Measurements from ENCODE around the gene ONECUT3.

- TF ChIP-seq FOXM1 (IDR thresholded peaks at IDR 0.05; ENCODE audit: low read depth) (no peak), FOXM1 (CRISPR knock-in tag; IDR thresholded peaks at IDR 0.05; ENCODE audit: low read depth) (no peak), CTCF (IDR thresholded peaks at IDR 0.05 in 2 of 3, conservative IDR thresholded peaks at IDR 0.05 in 1 of 3; ENCODE audit: insufficient read depth in 2 of 3, low read depth in 1 of 3, low read length in 3 of 3) (no peak), TAF1 (IDR thresholded peaks at IDR 0.05; ENCODE audit: control insufficient read depth, extremely low read depth, insufficient read depth, low read length, severe bottlenecking) (no peak), FOXK1 (CRISPR knock-in tag; IDR thresholded peaks at IDR 0.05; ENCODE audit: borderline replicate concordance) (no peak)
- TF ChIP-seq, protein P1, sequence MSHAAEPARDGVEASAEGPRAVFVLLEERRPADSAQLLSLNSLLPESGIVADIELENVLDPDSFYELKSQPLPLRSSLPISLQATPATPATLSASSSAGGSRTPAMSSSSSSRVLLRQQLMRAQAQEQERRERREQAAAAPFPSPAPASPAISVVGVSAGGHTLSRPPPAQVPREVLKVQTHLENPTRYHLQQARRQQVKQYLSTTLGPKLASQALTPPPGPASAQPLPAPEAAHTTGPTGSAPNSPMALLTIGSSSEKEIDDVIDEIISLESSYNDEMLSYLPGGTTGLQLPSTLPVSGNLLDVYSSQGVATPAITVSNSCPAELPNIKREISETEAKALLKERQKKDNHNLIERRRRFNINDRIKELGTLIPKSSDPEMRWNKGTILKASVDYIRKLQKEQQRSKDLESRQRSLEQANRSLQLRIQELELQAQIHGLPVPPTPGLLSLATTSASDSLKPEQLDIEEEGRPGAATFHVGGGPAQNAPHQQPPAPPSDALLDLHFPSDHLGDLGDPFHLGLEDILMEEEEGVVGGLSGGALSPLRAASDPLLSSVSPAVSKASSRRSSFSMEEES (CRISPR knock-in tag; IDR thresholded peaks at IDR 0.05), result no peak
- TF ChIP-seq, protein P2, sequence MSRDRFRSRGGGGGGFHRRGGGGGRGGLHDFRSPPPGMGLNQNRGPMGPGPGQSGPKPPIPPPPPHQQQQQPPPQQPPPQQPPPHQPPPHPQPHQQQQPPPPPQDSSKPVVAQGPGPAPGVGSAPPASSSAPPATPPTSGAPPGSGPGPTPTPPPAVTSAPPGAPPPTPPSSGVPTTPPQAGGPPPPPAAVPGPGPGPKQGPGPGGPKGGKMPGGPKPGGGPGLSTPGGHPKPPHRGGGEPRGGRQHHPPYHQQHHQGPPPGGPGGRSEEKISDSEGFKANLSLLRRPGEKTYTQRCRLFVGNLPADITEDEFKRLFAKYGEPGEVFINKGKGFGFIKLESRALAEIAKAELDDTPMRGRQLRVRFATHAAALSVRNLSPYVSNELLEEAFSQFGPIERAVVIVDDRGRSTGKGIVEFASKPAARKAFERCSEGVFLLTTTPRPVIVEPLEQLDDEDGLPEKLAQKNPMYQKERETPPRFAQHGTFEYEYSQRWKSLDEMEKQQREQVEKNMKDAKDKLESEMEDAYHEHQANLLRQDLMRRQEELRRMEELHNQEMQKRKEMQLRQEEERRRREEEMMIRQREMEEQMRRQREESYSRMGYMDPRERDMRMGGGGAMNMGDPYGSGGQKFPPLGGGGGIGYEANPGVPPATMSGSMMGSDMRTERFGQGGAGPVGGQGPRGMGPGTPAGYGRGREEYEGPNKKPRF (IDR thresholded peaks at IDR 0.05; ENCODE audit: low read depth, low read length), result no peak
Measured at GRCh38 chr19:1728816-1729567, 24.3 kb upstream of the ONECUT3 start.
